ENCODE data around the gene WAC.
"Not testable (repeated sequence)": the region's sequence is repeated elsewhere in the genome, so short reads cannot be mapped to it uniquely, and the experiment has no call there.

The WAC gene, protein sequence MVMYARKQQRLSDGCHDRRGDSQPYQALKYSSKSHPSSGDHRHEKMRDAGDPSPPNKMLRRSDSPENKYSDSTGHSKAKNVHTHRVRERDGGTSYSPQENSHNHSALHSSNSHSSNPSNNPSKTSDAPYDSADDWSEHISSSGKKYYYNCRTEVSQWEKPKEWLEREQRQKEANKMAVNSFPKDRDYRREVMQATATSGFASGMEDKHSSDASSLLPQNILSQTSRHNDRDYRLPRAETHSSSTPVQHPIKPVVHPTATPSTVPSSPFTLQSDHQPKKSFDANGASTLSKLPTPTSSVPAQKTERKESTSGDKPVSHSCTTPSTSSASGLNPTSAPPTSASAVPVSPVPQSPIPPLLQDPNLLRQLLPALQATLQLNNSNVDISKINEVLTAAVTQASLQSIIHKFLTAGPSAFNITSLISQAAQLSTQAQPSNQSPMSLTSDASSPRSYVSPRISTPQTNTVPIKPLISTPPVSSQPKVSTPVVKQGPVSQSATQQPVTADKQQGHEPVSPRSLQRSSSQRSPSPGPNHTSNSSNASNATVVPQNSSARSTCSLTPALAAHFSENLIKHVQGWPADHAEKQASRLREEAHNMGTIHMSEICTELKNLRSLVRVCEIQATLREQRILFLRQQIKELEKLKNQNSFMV

DNA sequence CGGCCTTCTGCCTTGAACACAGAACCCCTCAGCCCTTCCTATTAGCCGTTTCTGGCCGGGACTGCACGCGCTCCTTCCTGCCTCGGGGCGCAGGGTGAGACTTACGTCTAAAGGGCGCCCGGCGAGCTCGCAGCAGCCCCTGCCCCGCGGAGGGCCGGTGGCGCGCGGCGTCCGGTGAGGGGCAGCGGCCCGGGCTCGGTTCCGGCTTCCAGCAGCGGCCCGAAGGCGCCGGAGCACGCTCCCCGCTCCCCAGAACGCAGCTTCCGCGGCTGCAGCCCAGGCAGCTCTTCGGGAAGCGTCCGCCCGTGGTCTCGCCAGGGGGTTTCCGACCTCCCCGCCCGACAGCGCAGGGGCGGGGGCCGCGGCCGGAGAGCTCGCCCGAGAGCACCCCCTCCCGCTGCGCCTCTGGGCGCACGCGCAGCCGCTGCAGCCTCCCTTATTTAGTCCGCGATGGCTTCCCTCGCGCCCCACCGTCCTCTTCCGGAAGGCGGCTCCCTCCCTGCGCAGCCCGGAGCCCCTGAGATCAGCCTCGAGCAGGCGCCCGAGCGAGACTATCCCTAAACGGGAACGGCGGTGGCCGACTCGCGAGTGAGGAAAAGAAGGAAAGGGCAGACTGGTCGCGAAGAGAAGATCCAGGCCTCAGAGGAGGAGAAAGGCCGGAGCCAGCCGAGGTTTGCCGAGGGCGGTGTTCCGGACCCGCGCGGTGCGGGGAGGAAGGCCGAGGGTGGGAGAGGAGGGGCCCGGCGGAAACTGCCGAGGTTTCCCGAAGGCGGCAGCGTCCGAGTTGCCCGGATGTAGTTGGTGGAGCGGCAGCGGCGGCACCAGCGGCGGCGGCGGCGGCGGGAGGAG, at the start of gene WAC:
Gene WAC, plus strand, starts transcription at position 782 of the 849 bp plus-strand sequence. CDS start 462 bp downstream, outside the sequence.
- peak; percentile 95 for DNase-seq (ENCODE audit: low read depth in 2 of 2)

DNA sequence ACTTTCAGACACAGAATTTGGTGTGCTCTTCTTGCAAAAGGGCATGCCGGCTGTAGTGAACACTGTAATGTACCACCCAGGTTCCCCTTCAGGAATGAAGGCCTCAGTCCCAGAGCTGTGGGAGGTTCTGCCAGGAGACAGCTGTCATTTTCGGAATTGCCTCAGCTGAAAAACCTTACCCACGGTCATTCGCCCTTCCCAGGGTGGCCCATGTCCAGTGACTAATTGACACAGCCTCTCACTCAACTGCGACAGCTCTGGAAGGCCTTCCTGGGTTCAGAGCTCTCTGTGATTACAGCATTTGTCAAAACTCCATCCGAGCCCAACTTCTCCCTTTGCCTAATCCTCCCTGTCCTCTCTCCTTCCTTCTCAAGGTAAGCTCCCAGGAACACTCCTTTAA, 43.7 kb upstream of the WAC start:
- no peak for DNase-seq (ENCODE audit: low read depth in 2 of 2)

DNA sequence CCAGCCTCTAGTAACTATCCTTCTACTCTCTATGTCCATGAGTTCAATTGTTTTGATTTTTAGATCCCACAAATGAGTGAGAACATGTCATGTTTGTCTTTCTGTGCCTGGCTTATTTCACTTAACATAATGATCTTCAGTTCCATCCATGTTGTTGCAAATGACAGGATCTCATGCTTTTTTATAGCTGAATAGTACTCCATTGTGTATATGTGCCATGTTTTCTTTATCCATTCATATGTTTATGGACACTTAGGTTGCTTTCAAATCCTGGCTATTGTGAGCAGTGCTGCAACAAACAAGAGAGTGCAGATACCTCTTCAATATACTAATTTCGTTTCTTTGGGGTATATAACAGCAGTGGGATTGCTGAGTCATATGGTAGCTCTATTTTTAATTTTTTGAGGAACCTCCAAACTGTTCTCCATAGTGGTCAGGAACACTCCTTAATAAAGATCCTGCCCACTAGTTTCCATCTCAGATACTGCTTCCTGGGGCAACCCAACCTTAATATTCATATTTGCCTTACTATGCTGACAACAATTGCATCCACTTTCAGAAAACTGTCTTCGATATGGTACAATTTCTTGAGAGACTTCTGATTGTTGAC, 42.6 kb upstream of the WAC start:
- DNase-seq (ENCODE audit: low read depth in 2 of 2) = not testable (repeated sequence)

DNA sequence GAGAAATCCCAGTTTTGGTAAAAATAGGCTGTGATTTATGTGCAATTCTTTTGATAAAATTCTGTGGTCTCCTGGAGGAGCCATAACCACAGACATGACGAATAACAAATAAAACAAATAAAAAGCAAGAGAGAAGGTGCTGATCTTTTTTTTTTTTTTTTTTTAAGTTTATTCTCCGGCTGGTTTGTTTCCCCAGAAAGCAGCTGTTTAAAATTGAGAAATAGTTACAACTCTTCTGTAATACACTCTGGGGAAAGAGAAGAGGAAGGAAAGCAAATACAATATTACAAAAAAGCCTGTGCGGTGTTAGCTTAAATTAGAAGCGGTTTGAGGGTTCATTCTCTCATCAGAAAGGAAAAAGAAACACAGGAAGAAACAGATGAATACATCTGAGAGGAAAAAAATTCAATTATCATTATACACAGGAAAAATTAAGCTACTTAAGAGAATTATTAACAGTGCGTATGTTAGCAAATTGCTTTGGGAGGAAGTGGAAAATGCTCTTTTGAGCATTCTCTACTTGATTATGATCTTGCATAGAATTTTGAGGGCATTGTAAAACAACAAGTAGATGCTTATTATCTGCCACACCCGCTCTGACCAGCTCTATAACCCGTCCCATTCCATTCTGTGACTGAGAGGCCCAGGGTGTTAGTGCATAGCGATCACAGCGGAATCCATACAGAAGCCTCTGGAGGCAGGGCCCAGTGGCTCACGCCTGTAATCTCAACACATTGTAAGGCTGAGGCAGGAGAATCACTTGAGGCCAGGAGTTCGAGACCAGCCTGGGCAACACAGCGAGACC, 40.6 kb upstream of the WAC start:
- no peak for DNase-seq (ENCODE audit: low read depth in 2 of 2)

DNA sequence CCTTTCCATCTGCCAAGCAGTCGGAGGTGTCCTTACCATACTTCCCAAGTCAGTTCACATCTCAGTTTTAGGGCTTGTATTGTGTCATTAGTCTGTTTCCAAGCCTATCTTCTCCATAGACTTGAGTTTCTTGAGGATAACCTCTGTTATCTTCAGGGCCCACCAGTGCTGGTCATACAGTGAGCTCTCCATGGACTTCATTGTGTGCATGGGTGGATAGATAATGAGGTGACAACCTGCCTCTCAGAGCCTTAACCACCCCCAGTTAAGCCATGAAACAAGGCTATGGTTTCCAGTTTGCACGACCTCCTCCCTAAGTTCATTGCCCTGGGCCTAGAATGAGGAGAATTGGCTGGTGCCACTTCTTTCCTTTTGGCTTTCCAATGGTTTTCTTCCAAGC, 38.5 kb upstream of the WAC start:
- DNase-seq (ENCODE audit: low read depth in 2 of 2) = no peak

DNA sequence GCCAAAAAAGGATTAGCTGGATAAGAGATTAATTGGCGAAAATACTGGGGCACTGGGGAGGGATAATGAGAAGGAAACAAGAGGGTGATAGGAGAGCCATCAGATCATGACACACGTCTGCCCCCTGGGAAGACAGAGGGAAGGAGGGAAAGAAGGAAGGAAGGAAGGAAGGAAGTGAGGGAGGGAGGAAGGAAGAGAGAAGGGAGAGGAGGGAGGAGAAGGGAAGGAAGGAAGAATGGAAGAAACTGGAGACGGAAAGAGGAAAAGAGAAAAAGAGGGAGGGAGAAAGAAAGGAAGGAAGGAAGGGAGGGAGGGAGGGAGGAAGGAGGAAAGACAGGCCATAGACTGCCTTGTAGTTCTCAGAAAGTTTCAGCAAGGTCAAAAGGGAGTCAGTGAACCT, 37.8 kb upstream of the WAC start:
- DNase-seq (ENCODE audit: low read depth in 2 of 2) = no peak

DNA sequence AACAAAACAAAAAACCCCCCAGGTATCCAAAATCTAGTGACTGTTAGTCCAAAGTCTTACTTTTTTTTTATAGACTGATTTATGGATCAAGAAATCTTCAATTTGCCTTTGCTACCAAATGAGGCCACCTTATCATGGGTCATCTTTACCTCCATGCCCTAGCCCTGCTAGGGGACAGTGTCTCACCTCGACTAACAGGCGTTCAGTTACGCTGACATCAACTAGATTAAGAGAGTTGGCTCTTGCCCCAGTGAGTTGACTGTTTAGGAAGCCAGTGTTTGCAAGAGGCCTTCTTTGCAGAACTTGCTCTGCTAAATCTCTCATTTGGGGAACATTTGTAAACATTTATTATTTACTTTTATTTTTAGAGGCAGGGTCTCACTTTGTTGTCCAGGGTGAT, 36.9 kb upstream of the WAC start:
- DNase-seq (ENCODE audit: low read depth in 2 of 2) = no peak

DNA sequence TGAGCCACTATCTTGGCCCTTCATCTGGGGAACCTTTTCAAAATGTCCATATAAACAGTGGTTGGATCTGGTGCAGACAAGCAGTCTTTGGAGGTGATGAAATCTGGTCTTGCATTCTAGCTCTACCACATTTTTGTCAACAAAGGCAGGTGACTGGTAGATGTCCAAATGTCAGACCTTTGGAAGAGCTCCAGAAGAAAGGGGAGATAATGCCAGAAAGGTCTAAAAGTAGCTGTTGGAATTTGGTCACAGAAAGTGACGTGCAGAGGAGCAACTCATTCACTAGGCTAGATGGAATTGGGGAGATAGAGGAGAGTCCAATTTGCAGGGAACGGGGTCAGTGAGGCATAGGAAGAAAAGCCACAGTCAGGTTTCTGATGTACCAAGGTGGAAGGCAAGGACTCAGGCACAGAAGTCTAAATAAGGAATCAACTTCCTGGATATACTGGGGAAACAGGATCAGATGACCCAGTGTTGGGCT, 36.4 kb upstream of the WAC start:
- no peak for DNase-seq (ENCODE audit: low read depth in 2 of 2)

DNA sequence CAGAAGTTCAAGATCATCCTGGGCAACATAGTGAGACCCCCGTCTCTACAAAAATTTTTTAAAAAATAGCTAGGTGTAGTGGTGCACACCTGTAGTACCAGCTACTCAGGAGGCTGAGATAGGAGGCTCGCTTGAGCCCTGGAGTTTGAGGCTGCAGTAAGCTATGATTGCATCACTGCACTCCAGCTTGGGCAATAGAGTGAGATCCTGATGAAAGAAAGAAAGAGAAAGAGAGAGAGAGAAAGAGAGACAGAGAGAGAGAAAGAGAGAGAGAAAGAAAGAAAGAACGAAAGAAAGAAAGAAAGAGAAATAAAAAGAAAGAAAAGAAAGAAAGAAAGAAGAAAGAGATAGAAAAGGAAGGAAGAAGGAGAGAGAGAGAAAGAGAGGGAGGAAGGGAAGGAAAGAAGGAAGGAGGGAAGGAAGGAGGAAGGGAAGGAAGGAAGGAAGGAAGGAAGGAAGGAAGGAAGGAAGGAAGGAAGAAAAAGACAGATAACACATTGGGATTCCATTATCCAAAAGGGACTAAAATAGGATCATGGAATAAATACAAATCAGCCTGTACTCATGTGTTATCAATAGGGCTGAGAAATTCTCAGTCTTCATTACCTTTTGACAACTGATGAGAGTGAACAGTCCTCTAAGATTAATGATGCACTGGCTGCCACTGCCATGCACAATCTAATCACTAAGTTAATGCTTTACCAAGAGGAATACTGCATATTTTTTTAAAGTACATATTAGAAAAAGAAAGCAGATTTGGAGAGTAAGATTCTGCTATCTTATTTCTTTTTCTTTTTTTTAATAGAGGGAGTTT, 35.4 kb upstream of the WAC start:
- no peak for DNase-seq (ENCODE audit: low read depth in 2 of 2)

DNA sequence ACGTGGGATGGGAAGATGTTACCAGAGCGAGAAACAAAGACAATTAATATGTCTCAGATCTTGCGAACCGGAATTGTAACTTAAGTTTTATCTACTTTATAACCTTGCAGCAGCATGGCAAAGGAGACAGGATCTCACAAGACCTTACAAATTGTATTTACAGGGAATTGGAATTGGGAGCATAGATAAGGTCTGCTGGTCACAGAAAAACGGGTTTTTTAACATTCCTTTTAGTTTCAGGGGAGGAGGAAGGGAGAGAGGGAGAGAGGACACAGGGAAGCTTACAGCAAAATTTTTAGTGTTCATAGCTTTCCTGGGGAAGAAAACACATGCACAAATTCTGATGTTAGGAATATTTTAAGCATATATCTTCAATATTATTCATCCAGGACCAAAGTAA, 32.7 kb upstream of the WAC start:
- not testable (repeated sequence) for DNase-seq (ENCODE audit: low read depth in 2 of 2)

DNA sequence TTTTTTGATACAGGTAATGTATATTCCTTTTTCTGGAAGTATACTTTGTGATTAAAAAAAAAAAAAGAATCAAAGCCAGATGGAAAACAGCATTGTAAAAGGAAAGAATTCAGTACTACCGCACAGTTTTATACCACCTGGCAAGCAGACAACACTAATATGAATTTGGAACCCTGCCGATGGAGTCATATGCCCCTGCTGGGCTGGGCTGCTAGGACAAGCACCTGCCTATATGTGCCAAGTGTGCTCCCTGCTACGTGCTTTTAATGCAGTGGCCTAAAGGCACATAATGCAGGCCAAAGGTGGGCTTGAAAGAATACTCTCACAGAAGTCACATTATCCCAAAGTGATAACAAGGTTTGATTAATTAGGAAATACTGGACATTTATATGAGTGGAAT, 29.8 kb upstream of the WAC start:
- DNase-seq (ENCODE audit: low read depth in 2 of 2) = no peak

DNA sequence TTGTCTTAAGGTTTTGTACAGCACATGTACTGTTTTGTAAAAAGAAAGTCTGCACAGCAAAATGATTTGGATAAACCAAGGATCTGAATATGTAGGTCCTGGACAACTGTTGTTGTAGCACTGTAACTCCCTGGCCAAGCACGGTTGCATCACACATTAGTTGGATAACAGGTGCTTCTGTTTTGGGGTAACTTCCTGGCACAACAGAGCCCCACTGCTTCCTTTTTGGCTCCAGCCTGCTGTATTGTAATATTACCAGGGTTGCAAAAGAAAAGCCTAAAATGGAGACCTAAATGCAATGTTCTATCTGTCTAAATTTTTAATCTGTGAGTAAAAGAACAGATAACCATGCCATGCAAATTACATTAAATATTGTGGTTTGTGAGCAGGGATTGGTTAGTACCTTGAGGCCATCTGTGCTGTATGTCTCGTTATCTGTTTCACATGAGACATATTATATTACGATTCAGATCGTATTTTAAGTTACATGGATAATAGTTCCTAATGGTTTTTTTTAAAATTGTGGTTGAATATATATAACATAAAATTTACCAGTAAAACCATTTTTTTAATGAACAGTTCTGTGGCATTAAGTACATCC, 27.5 kb upstream of the WAC start:
- no peak for DNase-seq (ENCODE audit: low read depth in 2 of 2)

DNA sequence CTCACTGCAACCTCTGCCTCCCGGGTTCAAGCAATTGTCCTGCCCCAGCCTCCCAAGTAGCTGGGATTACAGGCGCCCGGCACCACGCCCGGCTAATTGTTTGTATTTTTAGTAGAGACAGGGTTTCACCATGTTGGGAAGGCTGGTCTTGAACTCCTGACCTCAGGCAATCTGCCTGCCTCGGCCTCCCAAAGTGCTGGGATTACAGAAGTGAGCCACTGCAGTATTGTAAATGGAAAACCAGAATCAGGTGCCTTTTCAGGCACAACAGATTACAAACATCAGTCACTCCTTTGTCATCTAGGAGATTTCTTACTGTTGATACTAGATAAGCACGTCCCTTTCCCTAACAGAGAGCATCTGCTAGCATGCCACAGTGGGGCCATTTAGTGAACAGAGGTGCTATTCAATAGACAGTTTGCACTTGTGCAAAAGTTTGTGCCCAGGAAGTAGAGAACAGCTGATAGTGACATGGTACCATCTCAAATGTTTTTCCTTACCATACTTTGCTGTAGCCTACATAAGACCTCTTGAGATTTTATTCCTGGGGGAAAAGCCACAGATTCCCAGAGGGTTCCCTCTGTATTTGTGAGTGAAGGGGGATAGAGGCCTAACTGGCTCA, 24.5 kb upstream of the WAC start:
- no peak for DNase-seq (ENCODE audit: low read depth in 2 of 2)

DNA sequence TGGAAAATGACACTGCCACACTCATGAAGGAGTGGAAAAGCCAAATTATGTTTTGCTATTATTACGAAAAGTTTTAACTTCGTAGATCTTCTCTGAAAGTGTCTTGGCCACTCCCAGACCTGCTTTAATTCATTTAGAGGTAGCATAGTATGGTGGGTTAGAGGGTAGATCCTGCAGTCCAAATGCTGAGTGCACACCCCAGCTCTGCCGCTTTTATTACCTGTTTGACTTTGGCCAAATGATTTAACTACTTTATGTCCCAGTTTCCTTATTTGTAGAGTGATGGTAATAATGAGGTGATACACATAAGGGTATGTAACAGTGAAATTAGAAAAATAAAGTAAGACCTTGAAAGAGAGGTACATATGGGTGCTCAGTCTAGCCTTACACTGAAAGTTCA, 23.6 kb upstream of the WAC start:
- no peak for DNase-seq (ENCODE audit: low read depth in 2 of 2)

DNA sequence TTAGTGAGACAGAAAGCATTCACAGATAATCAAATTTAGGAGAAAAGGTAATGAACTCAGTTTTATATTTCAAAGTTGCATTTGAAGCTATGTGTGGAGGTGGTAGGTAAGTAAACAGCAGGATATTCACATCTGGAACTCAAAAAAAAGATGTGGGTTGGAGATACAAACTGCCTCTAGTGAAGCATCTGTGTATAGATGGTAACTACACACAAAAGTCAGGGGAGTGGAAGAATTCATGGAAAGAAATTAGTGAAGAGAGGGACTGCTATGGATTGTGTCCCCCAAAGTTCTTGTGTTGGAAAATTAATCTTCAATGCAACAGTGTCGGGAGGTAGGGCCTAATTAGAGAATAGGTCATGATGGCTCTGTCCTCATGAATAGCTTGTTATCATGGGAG, 18.3 kb upstream of the WAC start:
- no peak for DNase-seq (ENCODE audit: low read depth in 2 of 2)

DNA sequence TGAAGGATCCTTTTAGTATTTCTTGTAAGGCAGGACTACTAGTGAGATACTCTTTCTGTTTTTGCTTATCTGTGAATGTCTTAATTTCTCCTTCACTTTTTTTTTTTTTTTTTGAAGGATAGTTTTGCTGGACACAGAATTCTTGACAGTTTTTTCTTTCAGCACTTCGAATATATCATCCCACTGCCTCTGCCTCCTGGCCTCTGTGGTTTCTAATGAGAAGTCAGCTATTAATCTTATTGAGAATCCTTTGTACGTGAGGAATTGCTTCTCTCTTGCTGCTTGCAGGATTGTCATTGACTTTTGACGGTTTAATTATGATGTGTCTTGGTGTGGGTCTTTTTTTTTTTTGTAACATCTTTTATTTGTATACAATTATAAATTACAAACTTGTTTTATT, 12.6 kb upstream of the WAC start:
- no peak for DNase-seq (ENCODE audit: low read depth in 2 of 2)

DNA sequence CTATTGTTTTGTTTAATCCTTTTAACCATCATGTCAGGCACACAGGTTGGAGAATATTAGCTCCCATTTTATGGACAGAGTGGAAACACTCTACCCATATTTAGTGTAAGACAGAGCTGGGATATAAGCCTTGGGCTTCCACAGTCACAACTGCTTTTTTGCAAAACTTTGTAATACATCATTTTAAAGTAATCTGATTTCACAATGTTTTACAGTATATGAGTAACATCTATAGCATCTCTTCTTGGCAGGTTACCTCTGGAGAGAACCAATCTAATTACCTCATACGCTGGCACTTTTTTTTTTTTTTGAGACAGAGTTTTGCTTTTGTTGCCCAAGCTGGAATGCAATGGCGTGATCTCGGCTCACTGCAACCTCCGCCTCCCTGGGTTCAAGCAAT, 12.1 kb upstream of the WAC start:
- DNase-seq (ENCODE audit: low read depth in 2 of 2) = not testable (repeated sequence)

DNA sequence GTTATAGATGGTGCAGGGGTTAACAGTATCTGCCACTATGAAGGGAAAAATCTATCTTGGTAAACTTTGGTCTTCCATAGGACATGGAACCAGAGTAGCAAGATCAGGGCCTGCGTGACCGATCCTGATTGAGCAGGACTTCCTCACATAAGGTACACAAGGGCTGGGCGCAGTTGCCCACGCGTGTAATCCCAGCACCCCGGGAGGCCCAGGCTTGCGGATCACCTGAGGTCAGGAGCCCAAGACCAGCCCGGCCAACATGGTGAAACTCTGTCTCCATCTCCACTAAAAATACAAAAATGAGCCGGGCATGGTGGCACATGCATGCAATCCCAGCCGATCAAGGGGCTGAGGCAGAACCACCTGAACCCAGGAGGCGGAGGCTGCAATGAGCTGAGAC, 11.0 kb upstream of the WAC start:
- not testable (repeated sequence) for DNase-seq (ENCODE audit: low read depth in 2 of 2)

DNA sequence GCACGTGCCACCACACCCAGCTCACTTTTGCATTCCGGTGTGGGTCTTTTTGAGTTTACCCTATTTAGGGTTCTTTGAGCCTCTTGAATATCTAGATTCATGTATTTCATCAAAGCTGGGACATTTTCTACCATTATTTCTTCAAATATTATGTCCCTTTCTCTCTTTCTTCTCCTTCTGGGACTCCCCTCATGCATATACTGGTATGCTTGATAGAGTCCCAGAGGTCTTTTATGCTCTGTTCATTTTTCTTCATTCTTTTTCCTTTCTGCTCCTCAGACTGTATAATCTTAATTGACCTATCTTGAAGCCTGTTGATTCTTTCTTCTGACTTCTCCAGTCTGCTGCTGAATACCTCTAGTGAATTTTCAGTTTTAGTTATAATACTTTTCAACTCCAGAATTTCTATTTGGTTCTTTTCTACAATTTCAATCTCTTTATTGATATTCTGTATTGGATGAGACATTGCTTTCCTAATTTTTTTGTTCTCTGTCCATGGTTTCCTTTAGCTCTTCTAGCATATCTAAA, 9.1 kb upstream of the WAC start:
- no peak for DNase-seq (ENCODE audit: low read depth in 2 of 2)
